HL-60 (cell line): ENCODE results near the gene CRBN.

Experiments
- DNase-seq, 2 experiments: peaks; one replicate each; pipeline ENCODE4 v3.0.0-alpha.2; 2010 to 2020; ENCODE audit warnings: low read depth in 1 of 2, low spot score in 1 of 2
- H3K27ac ChIP-seq: fragments of 250-450 bp; sonication (Bioruptor Pico); replicated peaks from 2 replicates; pipeline ENCODE4 v1.5.1; 2020; ENCODE audit warnings: mild to moderate bottlenecking, moderate library complexity
- H3K27me3 ChIP-seq: fragments of 250-450 bp; sonication (Bioruptor Pico); 2 replicates; pipeline ENCODE4 v1.5.1; 2021; ENCODE audit warnings: mild to moderate bottlenecking, moderate library complexity; ENCODE audit not compliant: insufficient read depth, poor library complexity, severe bottlenecking
- H3K4me3 ChIP-seq: replicated peaks from 2 replicates; pipeline ENCODE4 v1.5.1; 2011; ENCODE audit warnings: mild to moderate bottlenecking, control low read depth, low read length; ENCODE audit not compliant: insufficient read depth
- CTCF ChIP-seq: IDR thresholded peaks from one replicate; pipeline ENCODE4 v1.5.1; 2011; ENCODE audit warnings: low read length, control low read depth, inconsistent platforms; ENCODE audit not compliant: insufficient read depth
- GABPA ChIP-seq: IDR thresholded peaks from 2 replicates; pipeline ENCODE4 v1.6.1; 2012; ENCODE audit warnings: low read depth
- POLR2AphosphoS5 ChIP-seq: IDR thresholded peaks from 2 replicates; pipeline ENCODE4 v1.6.1; 2012; ENCODE audit warnings: low read depth
- REST ChIP-seq: IDR thresholded peaks from 2 replicates; pipeline ENCODE4 v1.6.1; 2012; ENCODE audit warnings: low read depth; ENCODE audit not compliant: insufficient replicate concordance
- SPI1 ChIP-seq: IDR thresholded peaks from 2 replicates; pipeline ENCODE4 v1.6.1; 2012; ENCODE audit warnings: low read depth, mild to moderate bottlenecking, borderline replicate concordance

Gene CRBN

DNA sequence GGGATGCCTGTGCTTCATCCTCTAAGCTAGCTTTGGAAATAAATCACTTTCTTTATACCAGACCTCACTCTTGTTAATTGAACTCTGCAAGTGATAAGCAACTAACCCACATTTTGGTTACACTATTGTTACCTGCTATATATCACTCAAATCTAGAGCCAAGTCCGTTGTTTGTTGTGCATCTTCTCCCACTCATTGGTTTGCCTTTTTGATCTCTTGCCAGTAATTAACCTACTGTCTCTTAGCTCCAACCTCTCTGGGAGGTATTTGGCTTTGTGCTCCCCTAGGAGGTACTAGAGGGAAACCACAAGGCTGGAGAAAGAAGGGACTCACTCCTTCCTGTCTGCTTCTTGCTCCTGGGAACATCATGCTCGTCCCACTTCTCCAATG is 12.8 kb upstream of the CRBN start:
- Histone ChIP-seq H3K27ac (no peak overlapping the region), H3K27me3 (peaks cover 3% of the 10 kb centered on the region), H3K4me3 (no peak overlapping the region)
- TF ChIP-seq GABPA: no peak
- TF ChIP-seq CTCF: no peak
- TF ChIP-seq REST: no peak
- TF ChIP-seq SPI1: no peak
- no peak for DNase-seq

- peak in 1 of 2 experiments; percentile 6 for DNase-seq
- peaks cover 3% of the 10 kb centered on the region for H3K27me3 ChIP-seq
- H3K27ac ChIP-seq: no peak overlapping the region
- TF ChIP-seq REST (no peak), SPI1 (no peak), CTCF (no peak), GABPA (no peak), POLR2AphosphoS5 (no peak)
- no peak overlapping the region for H3K4me3 ChIP-seq
Measured at GRCh38 chr3:3191675-3192285, 12.3 kb upstream of the CRBN start.

DNA sequence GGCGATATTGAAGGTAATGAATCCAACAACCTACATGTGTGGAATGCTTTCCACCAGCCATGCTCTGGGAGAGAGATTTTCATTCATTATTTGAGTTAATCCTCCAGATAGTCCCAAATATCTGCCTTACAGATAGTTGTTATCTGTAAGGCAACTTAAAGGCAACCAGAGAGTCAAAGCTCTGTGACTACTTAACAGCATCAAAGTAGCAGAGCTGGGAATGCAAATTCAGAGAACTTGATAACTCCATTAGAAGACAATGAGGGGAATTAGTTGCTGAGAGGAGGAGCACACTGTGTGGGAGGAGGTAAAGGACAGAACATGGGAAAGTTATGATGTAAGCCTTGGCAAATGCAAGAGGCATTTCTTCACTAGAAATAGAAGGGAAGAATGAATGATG is 10.5 kb upstream of the CRBN start:
- DNase-seq: no peak
- TF ChIP-seq GABPA: no peak
- TF ChIP-seq POLR2AphosphoS5: no peak
- no peak for TF ChIP-seq REST
- TF ChIP-seq CTCF: no peak
- TF ChIP-seq SPI1: no peak
- Histone ChIP-seq H3K27ac (no peak overlapping the region), H3K27me3 (peaks cover 3% of the 10 kb centered on the region), H3K4me3 (no peak overlapping the region)
